Smooth muscle cell (in vitro differentiated cells): Measurements from ENCODE around the gene F7. TPM values are rescaled to one million over a fixed set of nuclear protein-coding genes. Genes with fewer than 3 reads are reported as not detected.

Experiments used
- DNase-seq: peaks from one replicate; lab custom pipeline; 2025; ENCODE audit not compliant: unreplicated experiment; lab: John Stamatoyannopoulos, UW
- H2AFZ ChIP-seq: fragments of 200-600 bp; sonication (generic); 2 replicates; pipeline ENCODE4 v1.6.0; 2016; ENCODE audit warnings: antibody characterized with exemption, low read depth, mild to moderate bottlenecking
- H3F3A ChIP-seq: fragments of 200-600 bp; sonication (generic); 2 replicates; pipeline ENCODE4 v1.6.0; 2017; ENCODE audit warnings: antibody characterized with exemption, low read depth
- H3K27ac ChIP-seq: fragments of 200-600 bp; sonication (generic); 2 replicates; pipeline ENCODE4 v1.5.1; 2016; ENCODE audit warnings: low read depth, mild to moderate bottlenecking
- H3K27me3 ChIP-seq: fragments of 200-600 bp; sonication (generic); 2 replicates; pipeline ENCODE4 v1.6.1; 2016; ENCODE audit warnings: low read depth, mild to moderate bottlenecking
- H3K36me3 ChIP-seq: fragments of 200-600 bp; sonication (generic); 2 replicates; pipeline ENCODE4 v1.5.1; 2016; ENCODE audit warnings: low read depth
- H3K4me1 ChIP-seq: fragments of 200-600 bp; sonication (generic); 2 replicates; pipeline ENCODE4 v1.5.1; 2016; ENCODE audit warnings: low read depth
- H3K4me2 ChIP-seq: fragments of 200-600 bp; sonication (generic); 2 replicates; pipeline ENCODE4 v1.6.0; 2016; ENCODE audit warnings: mild to moderate bottlenecking
- H3K4me3 ChIP-seq: fragments of 200-600 bp; sonication (generic); 2 replicates; pipeline ENCODE4 v1.5.1; 2016; ENCODE audit warnings: mild to moderate bottlenecking
- H3K79me2 ChIP-seq: fragments of 200-600 bp; sonication (generic); 2 replicates; pipeline ENCODE4 v1.6.0; 2016; ENCODE audit warnings: low read depth, mild to moderate bottlenecking
- H3K9ac ChIP-seq: fragments of 200-600 bp; sonication (generic); 2 replicates; pipeline ENCODE4 v1.6.0; 2016; ENCODE audit warnings: low read depth
- H3K9me3 ChIP-seq: fragments of 200-600 bp; sonication (generic); replicated peaks from 2 replicates; pipeline ENCODE4 v1.5.1; 2016; ENCODE audit warnings: low read depth
- H4K20me1 ChIP-seq: fragments of 200-600 bp; sonication (generic); 2 replicates; pipeline ENCODE4 v1.6.0; 2016; ENCODE audit warnings: low read depth
- CTCF ChIP-seq: fragments of 200-600 bp; sonication (generic); IDR thresholded peaks from 2 replicates; pipeline ENCODE4 v1.5.1; 2017; ENCODE audit warnings: borderline replicate concordance, mild to moderate bottlenecking, antibody characterized with exemption; ENCODE audit not compliant: insufficient read depth, poor library complexity, severe bottlenecking
- WGBS: methylation state at CpG from one replicate; pipeline ENCODE4 v1.1.7; 2016; ENCODE audit warnings: low lambda C conversion rate; 5-methylcytosine and 5-hydroxymethylcytosine counted together
- polyA plus RNA-seq: library from polyadenylated mRNA; unstranded; fragments of >200 nt; fragmentation: Nextera tagmentation; extraction: Ambion mirVana; gene quantifications from 2 replicates; pipeline ENCODE4 v1.2.1, GENCODE V29; 2016
- total RNA-seq: library from RNA; depleted of rRNA; stranded (reverse); fragments of >200 nt; gene quantifications from 2 replicates; pipeline ENCODE4 v1.2.3, GENCODE V29; 2014

Gene F7
- total and polyA plus RNA-seq, 2 experiments from 2014 or later, result 0.63 to 1.7 TPM

GRCh38 chr13:113143466-113144254, 38.1 kb downstream of the F7 start:
- no peak overlapping the region for H3K4me3 ChIP-seq
- no peak overlapping the region for H3K9ac ChIP-seq
- DNase-seq, result no peak
- H3K79me2 ChIP-seq, result no peaks in the 10 kb centered on the region
- no peak overlapping the region for H3K27ac ChIP-seq
- no peak overlapping the region for H3K4me2 ChIP-seq
- TF ChIP-seq CTCF, result no peak
- no peaks in the 10 kb centered on the region for H4K20me1 ChIP-seq
- WGBS, result 92% methylated on average over 37 of the region's 39 CpGs
- H3F3A ChIP-seq, result no peaks in the 10 kb centered on the region
- H3K36me3 ChIP-seq, result no peaks in the 10 kb centered on the region
- no peaks in the 10 kb centered on the region for H3K9me3 ChIP-seq
- H2AFZ ChIP-seq, result no peak overlapping the region
- no peaks in the 10 kb centered on the region for H3K4me1 ChIP-seq
- H3K27me3 ChIP-seq, result no peaks in the 10 kb centered on the region

GRCh38 chr13:113144255-113144629, 38.7 kb downstream of the F7 start:
- H3F3A ChIP-seq, result no peaks in the 10 kb centered on the region
- WGBS, result 87% methylated on average over 12 of the region's 12 CpGs

GRCh38 chr13:113145496-113145895, 39.9 kb downstream of the F7 start:
- H3F3A ChIP-seq, result no peaks in the 10 kb centered on the region
- DNase-seq, result no peak
- no peak overlapping the region for H3K9ac ChIP-seq
- H3K79me2 ChIP-seq, result no peaks in the 10 kb centered on the region
- no peak overlapping the region for H3K27ac ChIP-seq
- no peaks in the 10 kb centered on the region for H3K27me3 ChIP-seq
- no peak overlapping the region for H2AFZ ChIP-seq
- no peak for TF ChIP-seq CTCF
- no peaks in the 10 kb centered on the region for H4K20me1 ChIP-seq
- no peaks in the 10 kb centered on the region for H3K9me3 ChIP-seq
- 92% methylated on average over 12 of the region's 12 CpGs for WGBS
- H3K4me2 ChIP-seq, result no peak overlapping the region
- no peaks in the 10 kb centered on the region for H3K36me3 ChIP-seq
- no peaks in the 10 kb centered on the region for H3K4me1 ChIP-seq
- no peak overlapping the region for H3K4me3 ChIP-seq

More at GRCh38 chr13:113144255-113144629, 38.7 kb downstream of the F7 start:
- H3K36me3 ChIP-seq, result no peaks in the 10 kb centered on the region
- H3K27me3 ChIP-seq, result no peaks in the 10 kb centered on the region
- DNase-seq, result no peak
- H3K27ac ChIP-seq, result no peak overlapping the region
- H3K9me3 ChIP-seq, result no peaks in the 10 kb centered on the region
- no peak overlapping the region for H3K9ac ChIP-seq
- no peaks in the 10 kb centered on the region for H4K20me1 ChIP-seq
- TF ChIP-seq CTCF, result no peak
- H3K79me2 ChIP-seq, result no peaks in the 10 kb centered on the region
- no peak overlapping the region for H3K4me2 ChIP-seq
- no peak overlapping the region for H2AFZ ChIP-seq
- no peaks in the 10 kb centered on the region for H3K4me1 ChIP-seq
- no peak overlapping the region for H3K4me3 ChIP-seq
